CMK (cell line): ENCODE measurements around the gene CASP10.
A peak's percentile ranks its signal among the peaks of the same experiment; 100 is the strongest.
"Not testable (repeated sequence)": the region's sequence is repeated elsewhere in the genome, so short reads cannot be mapped to it uniquely, and the experiment has no call there.

Experiments
- DNase-seq: peaks from one replicate; pipeline ENCODE4 v3.0.0-alpha.2; 2010; ENCODE audit warnings: low read depth

The CASP10 gene

GRCh38 chr2:201156036-201156435 lies 26.9 kb upstream of the CASP10 start:
- DNase-seq: no peak

DNA sequence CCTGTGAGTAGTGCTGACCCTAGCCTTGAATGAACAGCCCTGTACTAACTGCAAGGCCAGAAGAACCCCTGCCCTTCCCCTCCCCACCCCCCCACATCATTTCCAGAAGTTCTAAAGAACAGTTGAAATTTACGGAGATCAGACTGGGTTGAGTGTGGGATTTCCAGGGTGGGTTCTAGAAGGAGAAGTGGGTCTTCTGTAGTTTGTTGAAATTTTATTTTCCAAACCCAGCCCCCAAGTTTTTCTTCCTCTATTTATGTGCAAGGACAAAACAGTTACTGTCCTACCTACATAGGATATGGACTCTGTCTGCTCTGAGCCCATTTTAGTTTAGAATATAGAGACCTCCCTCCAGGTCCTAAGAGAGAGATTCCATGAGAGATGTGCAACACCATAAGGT lies 26.3 kb upstream of the CASP10 start:
- DNase-seq: no peak

- DNase-seq: no peak
Measured at GRCh38 chr2:201157694-201158093, 25.2 kb upstream of the CASP10 start.

DNA sequence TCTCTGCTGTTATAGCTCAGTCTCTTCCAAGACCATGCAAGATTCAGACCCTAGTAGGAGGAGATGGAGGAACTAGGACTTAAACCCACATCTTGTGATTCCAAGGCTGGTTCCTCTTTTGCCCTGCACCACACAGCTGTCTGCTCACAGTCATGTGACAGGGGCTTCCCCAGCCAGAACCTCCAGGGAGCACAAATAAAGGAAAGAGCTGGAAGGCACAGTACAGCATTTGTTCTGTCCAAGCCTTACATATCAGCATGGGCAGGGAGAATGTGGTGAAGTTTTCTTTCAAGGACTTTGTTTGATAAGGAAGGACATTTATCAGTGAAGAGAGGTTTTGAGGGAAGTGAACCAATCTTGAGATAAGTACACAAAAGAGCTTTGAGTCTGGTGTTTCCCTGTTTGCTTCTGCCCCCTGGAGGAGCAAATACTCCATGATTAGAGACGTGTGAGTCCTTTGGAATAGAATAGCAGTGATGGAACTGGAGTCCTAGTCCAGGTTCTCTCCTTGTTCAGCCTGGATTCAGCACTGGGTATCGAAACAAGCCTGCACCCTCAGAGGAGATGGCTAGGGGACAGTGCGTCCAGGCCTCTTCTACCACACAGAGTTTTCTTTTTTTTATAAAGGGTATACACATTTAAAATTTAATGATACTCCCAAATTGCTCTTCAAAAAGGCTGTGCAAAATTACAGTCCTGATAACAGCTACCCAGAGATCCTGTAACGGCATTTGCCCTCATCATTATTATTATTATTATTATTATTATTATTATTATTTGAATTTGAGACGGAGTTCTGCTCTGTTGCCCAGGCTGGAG lies 24.6 kb upstream of the CASP10 start:
- DNase-seq: peak; percentile 93

GRCh38 chr2:201164166-201164565 lies 18.8 kb upstream of the CASP10 start:
- DNase-seq: no peak

- no peak for DNase-seq
Measured at GRCh38 chr2:201167546-201167945, 15.4 kb upstream of the CASP10 start.

DNA sequence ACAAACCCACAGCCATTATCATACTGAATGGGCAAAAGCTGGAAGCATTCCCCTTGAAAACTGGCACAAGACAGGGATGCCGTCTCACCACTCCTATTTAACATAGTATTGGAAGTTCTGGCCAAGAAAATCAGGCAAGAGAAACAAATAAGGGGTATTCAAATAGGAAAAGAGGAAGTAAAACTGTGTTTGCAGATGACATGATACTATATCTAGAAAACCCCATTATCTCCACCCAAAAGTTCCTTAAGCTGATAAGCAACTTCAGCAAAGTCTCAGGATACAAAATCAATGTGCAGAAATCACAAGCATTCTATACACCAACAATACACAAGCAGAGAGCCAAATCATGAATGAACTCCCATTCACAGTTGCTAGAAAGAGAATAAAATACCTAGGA lies 14.4 kb upstream of the CASP10 start:
- not testable (repeated sequence) for DNase-seq

DNA sequence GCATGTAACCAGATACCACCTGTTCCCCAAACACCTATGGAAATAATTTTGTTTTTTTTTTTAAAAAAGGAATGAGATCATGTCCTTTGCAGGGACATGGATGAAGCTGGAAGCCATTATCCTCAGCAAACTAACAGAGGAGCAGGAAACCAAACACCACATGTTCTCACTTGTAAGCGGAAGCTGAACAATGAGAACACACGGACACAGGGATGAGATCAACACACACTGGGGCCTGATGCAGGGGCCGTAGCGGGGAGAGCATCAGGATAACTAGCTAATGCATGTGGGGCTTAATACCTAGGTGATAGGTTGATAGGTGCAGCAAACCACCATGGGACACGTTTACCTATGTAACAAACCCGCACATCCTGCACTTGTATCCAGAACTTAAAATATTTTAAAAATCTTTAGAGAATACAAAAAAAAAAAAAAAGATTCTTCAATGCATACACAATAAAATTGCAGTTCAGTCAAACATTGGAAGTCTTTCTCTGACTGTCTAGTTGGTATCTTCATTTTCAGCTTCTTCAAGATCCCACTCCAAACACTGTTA lies 11.6 kb upstream of the CASP10 start:
- DNase-seq: no peak

GRCh38 chr2:201172279-201172678 lies 10.7 kb upstream of the CASP10 start:
- DNase-seq: no peak

- DNase-seq: no peak
Measured at GRCh38 chr2:201174687-201175086, 8.3 kb upstream of the CASP10 start.

DNA sequence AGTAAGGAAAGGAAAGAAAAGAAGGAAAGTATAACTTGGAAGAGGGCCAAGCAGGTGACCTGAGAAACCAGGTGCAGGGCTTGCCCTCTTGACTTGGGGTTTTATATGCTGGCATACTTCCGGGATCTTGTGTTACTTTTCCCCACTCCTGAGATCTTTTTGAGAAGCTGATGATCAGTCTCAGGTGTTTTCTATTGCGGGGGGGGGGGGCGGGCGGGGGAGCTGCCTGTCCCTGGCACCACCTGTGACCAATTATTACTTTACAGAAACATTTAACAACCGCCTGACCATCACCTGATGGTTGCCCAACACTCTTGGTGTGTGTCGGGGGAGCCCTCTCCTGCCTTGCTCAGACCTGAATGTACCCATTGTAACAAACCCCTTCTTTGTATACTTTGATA lies 6.9 kb upstream of the CASP10 start:
- no peak for DNase-seq

DNA sequence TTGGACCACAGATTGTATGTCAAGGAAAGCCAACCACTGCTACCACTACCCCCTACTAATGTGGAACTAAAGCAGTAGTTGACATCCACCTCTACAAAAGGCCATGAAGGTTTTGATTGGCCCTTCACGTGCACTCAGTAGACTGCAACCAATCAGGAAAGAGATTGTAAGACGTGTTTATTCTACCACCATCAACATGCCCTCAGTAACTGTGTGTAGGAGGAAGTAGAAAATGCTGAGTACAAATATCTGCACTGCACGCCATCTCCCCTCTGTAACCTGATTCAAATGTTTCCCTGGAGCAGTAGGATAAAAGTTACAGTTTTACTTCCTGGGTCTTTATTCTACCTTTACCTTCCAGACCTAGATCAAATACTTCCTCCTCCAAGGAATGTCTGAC lies 2.9 kb upstream of the CASP10 start:
- no peak for DNase-seq

- no peak for DNase-seq
Measured at GRCh38 chr2:201183365-201183727, 405 bp downstream of the CASP10 start.

GRCh38 chr2:201183835-201184234 lies 894 bp downstream of the CASP10 start:
- DNase-seq: not testable (repeated sequence)

GRCh38 chr2:201184248-201184647 lies 1.3 kb downstream of the CASP10 start:
- DNase-seq: not testable (repeated sequence)

- DNase-seq: no peak
Measured at GRCh38 chr2:201185863-201186262, 2.9 kb downstream of the CASP10 start.

- no peak for DNase-seq
Measured at GRCh38 chr2:201186982-201187381, 4.0 kb downstream of the CASP10 start.

GRCh38 chr2:201188449-201188848 lies 5.5 kb downstream of the CASP10 start:
- DNase-seq: no peak

GRCh38 chr2:201191132-201191875 lies 8.4 kb downstream of the CASP10 start:
- DNase-seq: no peak

DNA sequence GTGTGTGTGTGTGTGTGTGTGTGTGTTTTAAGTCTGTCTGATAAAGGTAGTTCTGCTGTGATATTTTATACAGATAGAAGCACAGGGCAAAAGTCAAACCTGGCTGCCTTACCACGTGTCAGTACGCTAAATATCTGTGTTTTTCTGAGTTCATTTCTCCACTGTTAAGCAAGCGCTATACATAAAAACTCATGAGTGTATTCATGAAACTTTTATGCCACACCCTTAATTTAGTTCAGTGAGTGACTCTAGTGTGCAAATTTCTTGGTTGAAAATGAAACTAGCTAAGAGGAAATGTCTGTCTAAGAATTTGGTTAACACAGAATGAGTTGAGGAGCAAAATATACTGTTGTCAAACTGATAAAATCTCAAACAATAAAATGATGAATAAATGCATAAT lies 11.2 kb downstream of the CASP10 start:
- DNase-seq: no peak

DNA sequence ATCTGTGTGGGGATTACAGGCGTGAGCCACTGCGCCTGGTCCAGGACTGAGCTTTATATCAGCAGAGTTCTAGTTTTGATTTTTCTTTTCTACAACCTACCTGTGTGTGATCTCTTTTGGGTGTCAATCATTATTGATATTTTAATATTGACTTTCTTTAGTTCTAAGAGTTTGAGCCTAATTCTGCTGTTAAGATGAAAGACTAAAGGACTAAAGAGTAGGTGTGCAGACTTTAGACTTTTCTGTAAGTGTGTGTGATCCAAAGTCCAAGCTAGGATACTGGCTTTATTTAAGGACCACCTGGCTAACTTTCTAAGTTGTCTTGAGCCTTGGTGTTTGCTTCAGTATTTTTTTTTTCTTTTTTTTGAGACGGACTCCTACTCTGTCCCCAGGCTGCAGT lies 12.4 kb downstream of the CASP10 start:
- no peak for DNase-seq

GRCh38 chr2:201196003-201196402 lies 13.1 kb downstream of the CASP10 start:
- no peak for DNase-seq

DNA sequence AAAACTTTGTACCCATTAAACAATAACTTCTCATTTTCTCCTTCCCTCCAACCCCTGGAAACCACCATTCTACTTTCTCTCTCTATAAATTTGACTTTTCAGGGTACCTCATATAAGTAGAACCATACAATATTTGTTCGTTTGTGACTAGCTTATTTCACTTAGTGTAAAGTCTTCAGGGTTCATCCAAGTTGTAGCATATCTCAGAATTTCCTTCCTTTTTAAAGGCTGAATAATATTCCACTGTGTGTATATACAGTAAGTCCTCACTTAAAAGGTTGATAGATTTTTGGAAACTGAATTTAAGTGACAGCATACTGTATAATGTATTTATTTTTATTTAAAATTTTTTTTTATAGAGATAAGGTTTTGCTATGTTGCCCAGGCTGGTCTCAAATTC lies 13.9 kb downstream of the CASP10 start:
- no peak for DNase-seq
